GDM1 (cell line): Measurements from ENCODE around the gene ATG10.
"Not testable (repeated sequence)": the region's sequence is repeated elsewhere in the genome, so short reads cannot be mapped to it uniquely, and the experiment has no call there.

Experiments used
- DNase-seq: peaks from one replicate; lab custom pipeline; 2025; lab: John Stamatoyannopoulos, UW

ATG10 gene

GRCh38 chr5:81982172-81982685 lies 10.4 kb downstream of the ATG10 start:
- not testable (repeated sequence) for DNase-seq

GRCh38 chr5:81983148-81983547 lies 11.3 kb downstream of the ATG10 start:
- not testable (repeated sequence) for DNase-seq

GRCh38 chr5:81983563-81983962 lies 11.7 kb downstream of the ATG10 start:
- DNase-seq, result not testable (repeated sequence)

GRCh38 chr5:81986126-81986525 lies 14.3 kb downstream of the ATG10 start:
- DNase-seq, result no peak

- DNase-seq, result no peak
Observed at GRCh38 chr5:81989204-81989603, 17.4 kb downstream of the ATG10 start.

GRCh38 chr5:81994679-81995078 lies 22.9 kb downstream of the ATG10 start:
- no peak for DNase-seq

- DNase-seq, result no peak
Observed at GRCh38 chr5:81995407-81995806, 23.6 kb downstream of the ATG10 start.

GRCh38 chr5:82004511-82004910 lies 32.7 kb downstream of the ATG10 start:
- no peak for DNase-seq

- not testable (repeated sequence) for DNase-seq
Observed at GRCh38 chr5:82009869-82010268, 38.0 kb downstream of the ATG10 start.

- DNase-seq, result no peak
Observed at GRCh38 chr5:82010696-82011095, 38.9 kb downstream of the ATG10 start.

- no peak for DNase-seq
Observed at GRCh38 chr5:82011761-82012160, 39.9 kb downstream of the ATG10 start.

- DNase-seq, result not testable (repeated sequence)
Observed at GRCh38 chr5:82014644-82015043, 42.8 kb downstream of the ATG10 start.

- DNase-seq, result peak; percentile 84
Observed at GRCh38 chr5:82018462-82018861, 46.6 kb downstream of the ATG10 start.

GRCh38 chr5:82019342-82020138 lies 47.7 kb downstream of the ATG10 start:
- DNase-seq, result peak; percentile 16

- no peak for DNase-seq
Observed at GRCh38 chr5:82022499-82022898, 50.7 kb downstream of the ATG10 start.

- DNase-seq, result no peak
Observed at GRCh38 chr5:82023644-82024043, 51.8 kb downstream of the ATG10 start.

GRCh38 chr5:82031220-82032119 lies 59.6 kb downstream of the ATG10 start:
- no peak for DNase-seq

- DNase-seq, result not testable (repeated sequence)
Observed at GRCh38 chr5:82042894-82043293, 71.1 kb downstream of the ATG10 start.

GRCh38 chr5:82044010-82044409 lies 72.2 kb downstream of the ATG10 start:
- DNase-seq, result peak; percentile 40

GRCh38 chr5:82045554-82046275 lies 73.9 kb downstream of the ATG10 start:
- DNase-seq, result no peak

GRCh38 chr5:82046276-82046647 lies 74.4 kb downstream of the ATG10 start:
- no peak for DNase-seq

- DNase-seq, result no peak
Observed at GRCh38 chr5:82050955-82051354, 79.1 kb downstream of the ATG10 start.
